NCI-H748 treated with DMSO at 0.1 percent for 48 hours (cell line): Measurements from ENCODE around the gene SHISA9.
A peak's percentile ranks its signal among the peaks of the same experiment; 100 is the strongest.
"Not testable (repeated sequence)": the region's sequence is repeated elsewhere in the genome, so short reads cannot be mapped to it uniquely, and the experiment has no call there.

Experiments
- DNase-seq: peaks from one replicate; lab custom pipeline; 2025; lab: John Stamatoyannopoulos, UW

SHISA9 gene

GRCh38 chr16:12901597-12902461 is at the start of gene SHISA9:
TSS of gene SHISA9 (plus strand) at chr16:12901598.
- no peak for DNase-seq

- no peak for DNase-seq
These were observed 47.4 kb upstream of the SHISA9 start for GRCh38 chr16:12853972-12854371.

GRCh38 chr16:12857435-12857834 is 44.0 kb upstream of the SHISA9 start:
- not testable (repeated sequence) for DNase-seq

GRCh38 chr16:12862327-12862726 is 39.1 kb upstream of the SHISA9 start:
- no peak for DNase-seq

GRCh38 chr16:12862941-12863340 is 38.5 kb upstream of the SHISA9 start:
- DNase-seq, result no peak

GRCh38 chr16:12866981-12867551 is 34.3 kb upstream of the SHISA9 start:
- no peak for DNase-seq

- DNase-seq, result no peak
These were observed 33.2 kb upstream of the SHISA9 start for GRCh38 chr16:12868169-12868568.

GRCh38 chr16:12868788-12869187 is 32.6 kb upstream of the SHISA9 start:
- DNase-seq, result no peak

GRCh38 chr16:12869698-12870427 is 31.5 kb upstream of the SHISA9 start:
- no peak for DNase-seq

- no peak for DNase-seq
These were observed 29.6 kb upstream of the SHISA9 start for GRCh38 chr16:12871784-12872183.

- DNase-seq, result no peak
These were observed 27.2 kb upstream of the SHISA9 start for GRCh38 chr16:12874186-12874585.

- peak; percentile 21 for DNase-seq
These were observed 24.6 kb upstream of the SHISA9 start for GRCh38 chr16:12876778-12877177.

GRCh38 chr16:12878973-12879372 is 22.4 kb upstream of the SHISA9 start:
- DNase-seq, result no peak

- no peak for DNase-seq
These were observed 21.6 kb upstream of the SHISA9 start for GRCh38 chr16:12879812-12880211.

GRCh38 chr16:12881182-12881581 is 20.2 kb upstream of the SHISA9 start:
- DNase-seq, result no peak

- DNase-seq, result no peak
These were observed 19.7 kb upstream of the SHISA9 start for GRCh38 chr16:12881740-12882139.

GRCh38 chr16:12885742-12886141 is 15.7 kb upstream of the SHISA9 start:
- no peak for DNase-seq

- no peak for DNase-seq
These were observed 9.6 kb upstream of the SHISA9 start for GRCh38 chr16:12891836-12892235.

GRCh38 chr16:12893050-12893750 is 8.2 kb upstream of the SHISA9 start:
- DNase-seq, result no peak

- peak; percentile 47 for DNase-seq
These were observed 4.8 kb upstream of the SHISA9 start for GRCh38 chr16:12896562-12896961.

GRCh38 chr16:12898551-12898950 is 2.8 kb upstream of the SHISA9 start:
- no peak for DNase-seq

GRCh38 chr16:12899529-12900143 is 1.8 kb upstream of the SHISA9 start:
- DNase-seq, result no peak
